Frontal cortex (tissue), 4 donors: ENCODE results near the gene MND1. TPM values are rescaled to one million over a fixed set of nuclear protein-coding genes. Genes with fewer than 3 reads are reported as not detected.

Source experiments
- DNase-seq, 2 donors: peaks; one replicate each; pipeline ENCODE4 v3.0.0; 2012; ENCODE audit warnings: low spot score in 2 of 2
- FAIRE-seq: peaks from 2 replicates; lab custom pipeline; 2012; peaks lifted over from hg19 to GRCh38; lab: Jason Lieb, UNC
- total RNA-seq: library from RNA; depleted of rRNA; stranded (reverse); fragments of >200 nt; gene quantifications from one replicate; pipeline ENCODE4 v1.2.3, GENCODE V29; 2014
- donor health status: control.
- donor health status: control.
- donor health status: control.

The MND1 gene, protein sequence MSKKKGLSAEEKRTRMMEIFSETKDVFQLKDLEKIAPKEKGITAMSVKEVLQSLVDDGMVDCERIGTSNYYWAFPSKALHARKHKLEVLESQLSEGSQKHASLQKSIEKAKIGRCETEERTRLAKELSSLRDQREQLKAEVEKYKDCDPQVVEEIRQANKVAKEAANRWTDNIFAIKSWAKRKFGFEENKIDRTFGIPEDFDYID
- total RNA-seq, result 3.7 TPM

DNA sequence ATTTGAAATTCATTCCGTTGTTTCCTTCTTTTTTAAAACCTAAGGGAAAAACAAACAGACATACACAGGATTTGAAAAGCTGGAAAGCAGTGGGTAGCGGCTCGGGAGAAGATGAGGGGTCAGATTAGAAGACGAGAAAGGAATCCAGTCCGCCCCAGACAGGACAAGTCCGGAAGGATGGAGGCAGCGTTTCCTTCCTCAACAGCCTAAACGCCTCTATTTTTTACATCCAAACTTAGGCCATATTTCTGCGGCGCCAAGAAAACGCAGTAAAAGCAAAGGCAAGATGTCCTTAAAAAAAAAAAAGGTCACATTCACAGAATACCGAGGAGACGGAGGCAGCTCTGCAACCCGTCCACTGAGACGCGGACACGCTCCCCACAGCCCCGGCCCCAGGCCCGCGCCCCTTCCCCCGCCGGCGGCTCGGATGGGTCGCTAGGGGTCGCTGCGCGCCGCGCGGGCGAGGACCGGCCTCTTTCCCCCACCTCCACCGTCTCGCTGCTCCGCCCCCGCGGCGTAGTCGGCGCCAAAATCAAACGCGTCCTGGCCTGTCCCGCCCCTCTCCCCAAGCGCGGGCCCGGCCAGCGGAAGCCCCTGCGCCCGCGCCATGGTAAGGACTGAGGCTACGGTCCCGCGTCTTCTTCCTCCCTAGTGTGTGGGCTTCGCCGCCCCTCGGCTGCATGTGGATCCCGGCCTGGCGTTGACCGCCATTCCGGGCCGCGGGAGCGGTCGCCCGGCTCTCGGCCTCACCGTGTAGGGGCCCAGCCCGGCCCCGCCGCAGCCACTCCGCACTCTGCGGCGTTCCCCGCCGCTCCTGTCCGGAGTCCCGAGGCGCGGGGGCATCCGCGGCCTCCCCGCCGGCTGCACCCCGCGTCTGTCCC lies at the start of gene MND1:
TSS of gene MND1 (plus strand) at position 558 of the 881 bp plus-strand sequence. CDS start at position 608, 50 bp downstream.
- no peak for FAIRE-seq
- peak; percentile 84 to 87 for DNase-seq

DNA sequence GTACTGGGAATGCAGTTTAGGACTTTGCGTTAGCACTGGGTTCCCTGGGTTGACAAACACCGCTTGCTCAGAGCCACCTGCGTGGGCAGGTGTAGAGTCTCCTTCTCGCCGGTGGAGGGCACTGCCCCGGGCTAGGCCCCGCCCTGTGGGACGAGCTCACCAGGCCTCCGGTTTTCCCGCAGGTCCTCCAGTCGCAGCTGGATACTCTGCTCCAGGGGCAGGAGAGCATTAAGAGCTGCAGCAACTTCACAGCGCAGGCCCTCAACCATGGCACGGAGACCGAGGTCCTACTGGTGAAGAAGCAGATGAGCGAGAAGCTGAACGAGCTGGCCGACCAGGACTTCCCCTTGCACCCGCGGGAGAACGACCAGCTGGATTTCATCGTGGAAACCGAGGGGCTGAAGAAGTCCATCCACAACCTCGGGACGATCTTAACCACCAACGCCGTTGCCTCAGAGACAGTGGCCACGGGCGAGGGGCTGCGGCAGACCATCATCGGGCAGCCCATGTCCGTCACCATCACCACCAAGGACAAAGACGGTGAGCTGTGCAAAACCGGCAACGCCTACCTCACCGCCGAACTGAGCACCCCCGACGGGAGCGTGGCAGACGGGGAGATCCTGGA lies 49.2 kb upstream of the MND1 start:
- FAIRE-seq, result no peak
- DNase-seq, result no peak

DNA sequence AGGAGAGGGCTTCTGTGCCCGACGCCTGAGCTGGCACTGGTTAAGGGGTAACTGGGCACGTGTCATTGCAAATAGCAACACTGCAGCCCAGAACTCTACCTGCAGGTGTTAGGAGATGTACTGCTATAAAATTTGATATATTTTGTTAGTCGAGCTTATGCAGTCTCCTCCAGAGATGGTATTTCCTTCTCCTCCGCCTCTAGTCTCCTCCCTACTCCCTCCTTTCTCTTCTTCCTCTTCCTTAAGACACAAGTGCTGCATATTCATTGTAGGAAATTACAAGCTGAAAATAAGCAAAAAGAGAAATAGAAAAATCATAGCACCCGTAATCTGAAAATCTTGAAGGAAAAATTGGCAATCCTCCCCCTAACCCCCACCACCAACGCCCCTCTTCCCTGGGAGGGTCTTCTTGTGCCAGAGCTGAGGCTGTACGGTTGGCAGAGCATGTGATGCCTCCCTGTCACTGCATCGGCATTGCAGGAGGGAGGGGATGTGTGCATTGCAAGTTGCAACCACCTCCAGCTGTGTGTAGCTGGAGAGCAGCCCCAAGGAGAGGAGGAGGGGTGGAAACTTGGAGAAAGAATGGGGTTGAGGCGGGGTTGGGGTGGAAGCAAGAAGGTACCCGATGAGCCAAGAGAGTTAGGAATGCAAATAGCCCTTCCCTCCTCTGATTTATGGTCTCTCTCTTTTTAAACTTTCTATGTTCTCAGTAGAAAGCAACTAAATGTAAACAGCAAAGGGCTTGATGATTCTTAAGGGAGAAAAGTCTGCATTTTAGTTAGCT lies 48.3 kb upstream of the MND1 start:
- FAIRE-seq (no peak), DNase-seq (no peak)

DNA sequence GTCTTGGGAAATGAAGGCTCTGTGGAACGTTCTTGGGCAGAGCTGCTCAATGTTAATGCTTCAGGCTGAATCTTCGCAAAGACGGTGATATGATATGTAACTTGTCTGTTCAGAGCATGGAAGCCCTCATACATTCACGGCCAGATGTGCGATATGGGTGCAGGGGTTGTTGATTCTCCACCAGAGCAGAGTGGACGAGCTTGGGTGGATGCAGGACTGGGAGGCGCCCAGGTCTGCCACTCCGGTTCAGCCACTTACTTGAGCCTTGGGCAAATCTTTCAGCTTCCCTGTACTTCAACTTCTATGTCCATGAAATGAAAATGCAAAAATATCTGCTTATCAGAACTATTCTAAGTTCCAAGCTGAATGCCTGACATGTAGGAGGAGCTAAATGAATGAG lies 47.4 kb upstream of the MND1 start:
- FAIRE-seq (no peak), DNase-seq (no peak)

DNA sequence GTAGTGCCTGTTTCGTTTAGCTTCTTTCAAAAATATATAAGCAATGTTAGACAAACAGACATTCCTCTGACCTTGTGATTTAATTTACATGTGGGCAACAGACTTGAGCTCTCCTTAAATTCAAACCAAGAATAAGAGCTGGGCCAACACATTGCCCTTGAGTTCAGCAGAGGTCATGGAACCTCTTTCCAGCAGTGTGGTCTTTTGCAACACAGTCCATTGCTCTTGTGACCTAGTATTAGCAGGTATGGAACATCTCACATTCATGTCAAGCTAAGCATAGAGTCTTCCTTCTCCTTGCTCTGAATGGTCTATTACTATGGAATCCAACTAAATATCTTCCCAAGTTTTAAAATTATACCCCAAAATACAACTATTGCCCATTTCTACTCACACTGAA lies 33.7 kb upstream of the MND1 start:
- FAIRE-seq (no peak), DNase-seq (no peak)

DNA sequence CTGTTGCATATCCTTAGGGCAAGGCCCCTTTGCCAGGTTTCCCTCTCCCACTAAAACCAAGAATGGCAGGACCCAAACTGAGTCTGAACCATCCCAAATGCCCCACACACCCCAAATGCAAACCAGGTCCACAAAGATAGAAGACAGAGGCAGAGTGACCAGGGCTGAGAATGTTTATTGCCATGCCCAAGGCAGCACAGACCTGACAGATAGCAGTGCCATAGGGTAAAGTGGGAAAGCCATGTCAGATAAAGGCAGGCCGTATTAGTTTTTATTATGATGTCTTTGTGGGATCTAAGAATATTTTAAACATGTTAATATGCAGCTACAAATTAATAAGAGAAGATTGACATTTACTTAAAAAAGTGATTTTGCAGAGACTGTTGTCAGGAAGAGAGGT lies 29.6 kb upstream of the MND1 start:
- FAIRE-seq, result no peak
- DNase-seq, result no peak

DNA sequence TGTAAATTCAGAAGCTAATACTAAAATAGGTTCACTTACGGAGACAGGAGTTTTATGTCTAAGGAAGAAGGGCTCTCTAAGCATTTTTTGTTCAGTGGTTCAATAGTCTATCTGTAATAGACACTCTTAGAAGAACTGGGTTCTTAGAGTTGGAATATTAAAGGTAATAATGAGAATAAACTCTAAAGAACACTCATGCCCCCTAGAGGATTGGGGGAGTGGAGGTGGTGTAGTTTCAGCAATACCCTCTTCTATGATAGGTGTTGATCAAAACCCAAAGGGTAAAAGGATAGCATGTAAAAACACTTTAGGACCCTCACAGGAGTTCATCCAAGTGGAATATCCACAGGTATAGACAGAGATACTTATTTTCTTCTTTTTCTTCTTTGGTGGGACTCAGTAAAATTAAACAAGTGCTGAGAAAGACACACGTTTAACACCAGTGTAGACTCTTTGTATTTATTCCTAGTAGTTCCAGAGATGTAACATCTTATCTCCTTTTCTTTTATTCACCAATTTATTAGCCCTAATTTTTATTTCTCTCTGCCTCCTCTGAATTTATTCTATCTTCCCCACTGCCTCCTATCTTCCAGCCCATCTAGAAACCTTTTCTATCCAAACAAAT lies 25.7 kb upstream of the MND1 start:
- FAIRE-seq (no peak), DNase-seq (peak in 1 of 2 donors; percentile 22)

DNA sequence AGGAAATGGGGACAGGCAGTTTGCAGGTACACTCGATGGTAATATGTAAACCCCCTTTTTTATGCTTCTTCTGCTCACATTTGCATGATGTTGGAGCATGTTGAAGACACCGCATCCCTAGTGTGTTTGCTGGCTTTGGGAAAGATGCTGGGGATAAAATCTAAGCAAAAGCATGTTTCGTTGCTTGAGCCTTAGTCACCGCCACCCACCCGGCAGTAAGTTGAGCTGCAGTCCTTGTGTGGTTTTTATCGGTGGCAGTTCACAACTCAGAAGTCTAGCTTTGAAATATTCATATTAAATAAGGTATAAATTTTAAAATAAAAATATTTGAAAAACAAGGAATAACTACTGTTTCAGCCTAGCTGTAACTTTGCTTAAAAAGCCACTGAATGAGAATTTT lies 21.7 kb upstream of the MND1 start:
- DNase-seq (no peak), FAIRE-seq (no peak)

DNA sequence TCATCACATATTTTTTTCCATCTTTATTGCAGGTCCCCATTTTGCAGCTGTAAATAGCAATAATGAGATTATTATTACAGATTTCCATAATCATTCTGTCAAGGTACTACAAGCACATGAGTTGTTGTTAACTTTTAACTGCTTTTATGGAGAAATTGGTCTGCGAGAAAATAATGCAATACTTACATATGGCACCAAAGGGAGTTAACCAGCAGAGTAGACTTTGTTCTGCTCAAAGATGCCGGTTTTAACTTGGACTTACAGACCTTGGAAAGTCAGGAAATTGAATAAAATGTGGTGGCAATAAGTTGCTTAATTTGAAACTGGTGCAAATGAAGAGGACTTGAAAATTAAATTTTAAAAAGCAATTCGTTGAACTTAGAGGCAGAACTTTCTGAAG lies 20.4 kb upstream of the MND1 start:
- FAIRE-seq (no peak), DNase-seq (no peak)

DNA sequence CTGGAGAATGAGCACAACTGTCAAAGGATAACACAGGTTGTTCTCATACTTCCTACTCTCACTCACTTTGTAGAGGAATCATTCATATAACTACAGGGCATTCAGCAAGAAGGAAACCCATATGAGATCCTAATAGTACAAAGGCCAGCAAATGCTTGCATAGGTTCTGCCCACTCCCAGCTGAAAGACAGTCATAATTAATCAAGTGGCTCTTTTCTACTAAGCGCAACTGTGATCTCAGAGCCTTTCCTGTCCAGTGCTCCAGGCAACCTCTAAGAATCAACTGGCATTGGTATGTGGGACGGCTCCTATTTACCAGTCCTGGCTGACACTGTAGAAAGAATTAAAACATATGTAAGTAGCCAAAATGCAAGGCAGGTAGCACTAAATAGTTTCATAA lies 18.9 kb upstream of the MND1 start:
- FAIRE-seq, result no peak
- no peak for DNase-seq

DNA sequence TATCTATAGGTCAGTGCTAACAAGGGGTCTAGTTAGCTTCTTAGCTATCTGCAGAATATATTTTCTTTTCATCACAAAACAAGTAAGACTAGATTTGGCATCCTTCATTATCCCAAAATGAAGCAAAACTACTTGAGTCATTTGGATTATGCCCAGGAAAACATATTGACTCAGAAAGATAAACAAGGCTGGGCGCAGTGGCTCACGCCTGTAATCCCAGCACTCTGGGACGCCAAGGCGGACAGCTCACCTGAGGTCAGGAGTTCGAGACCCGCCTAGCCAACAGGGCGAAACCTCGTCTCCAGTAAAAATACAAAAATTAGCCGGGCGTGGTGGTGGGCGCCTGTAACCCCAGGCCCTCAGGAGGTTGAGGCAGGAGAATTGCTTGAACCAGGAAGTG lies 18.0 kb upstream of the MND1 start:
- DNase-seq, result no peak
- no peak for FAIRE-seq

DNA sequence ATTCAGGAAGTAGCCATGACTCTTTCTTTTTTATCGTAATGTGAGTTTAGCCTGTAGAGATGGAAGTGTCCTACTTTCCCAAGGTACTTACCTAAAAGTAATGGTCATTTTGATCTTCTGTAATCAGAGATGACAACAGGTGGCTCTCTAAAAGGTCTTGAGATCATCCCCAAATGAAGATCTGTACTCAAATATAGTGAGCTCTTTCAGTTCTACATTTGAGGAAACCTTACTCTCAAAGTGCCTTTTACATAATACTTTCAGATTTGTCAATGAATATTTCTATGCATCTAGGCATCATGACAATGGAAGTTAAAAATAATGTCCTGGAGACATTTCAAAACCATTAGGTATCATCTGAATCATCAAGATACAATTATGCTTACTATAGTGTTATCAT lies 17.2 kb upstream of the MND1 start:
- no peak for FAIRE-seq
- no peak for DNase-seq

DNA sequence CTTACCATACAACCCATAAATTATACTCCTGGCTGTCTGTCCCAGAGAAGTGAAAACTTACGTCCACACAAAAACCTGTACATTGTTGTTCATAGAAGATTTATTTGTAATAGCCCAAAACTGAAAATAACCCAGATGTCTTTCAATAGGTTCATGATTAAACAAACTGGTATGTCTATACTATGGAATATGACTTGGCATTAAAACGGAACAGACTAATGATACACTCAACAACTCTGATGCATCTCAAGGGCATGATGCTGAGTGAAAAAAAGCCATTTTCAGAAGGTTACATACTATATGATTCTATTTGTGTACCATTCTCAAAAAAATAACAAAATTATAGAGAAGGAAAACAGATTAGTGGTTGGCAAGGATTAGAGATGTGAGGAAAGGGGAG lies 11.6 kb upstream of the MND1 start:
- no peak for DNase-seq
- no peak for FAIRE-seq

DNA sequence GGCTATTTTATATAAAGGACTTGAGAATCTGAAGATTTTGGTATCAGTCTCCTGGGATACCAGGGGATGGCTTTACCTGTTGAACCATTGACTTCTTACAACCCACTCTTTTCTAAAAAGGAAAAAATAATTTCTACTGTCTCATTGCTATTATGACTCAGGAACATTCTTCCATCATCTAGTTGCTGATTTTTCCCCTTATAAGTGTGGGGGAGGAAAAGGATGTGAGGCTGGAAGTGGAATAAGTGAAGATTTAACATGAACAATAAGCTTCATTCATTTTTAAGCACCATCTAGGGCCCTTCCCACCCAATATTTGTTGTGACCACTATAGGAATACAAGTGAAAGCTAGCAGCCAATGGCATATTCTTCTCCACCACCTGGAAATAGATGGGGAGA lies 10.6 kb upstream of the MND1 start:
- DNase-seq (no peak), FAIRE-seq (no peak)

DNA sequence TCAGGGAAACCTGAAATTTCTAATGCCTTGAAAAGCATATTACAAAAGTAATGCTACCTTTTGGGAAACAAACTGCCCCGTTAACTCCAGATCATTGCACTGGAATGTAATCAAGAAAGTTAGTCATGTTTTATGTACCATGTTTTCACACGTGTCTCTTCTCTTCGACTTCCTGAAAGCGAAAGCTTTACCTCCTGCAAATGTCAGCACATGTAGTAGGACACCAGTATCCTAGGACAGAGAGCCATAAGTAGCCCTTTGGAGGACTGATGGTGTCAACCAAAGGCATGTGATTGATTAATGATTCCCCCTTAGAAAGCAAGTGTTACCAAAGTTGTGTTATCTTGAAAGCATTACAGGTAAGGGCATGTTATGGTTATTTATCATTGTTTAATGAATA lies 8.8 kb upstream of the MND1 start:
- FAIRE-seq, result no peak
- no peak for DNase-seq

DNA sequence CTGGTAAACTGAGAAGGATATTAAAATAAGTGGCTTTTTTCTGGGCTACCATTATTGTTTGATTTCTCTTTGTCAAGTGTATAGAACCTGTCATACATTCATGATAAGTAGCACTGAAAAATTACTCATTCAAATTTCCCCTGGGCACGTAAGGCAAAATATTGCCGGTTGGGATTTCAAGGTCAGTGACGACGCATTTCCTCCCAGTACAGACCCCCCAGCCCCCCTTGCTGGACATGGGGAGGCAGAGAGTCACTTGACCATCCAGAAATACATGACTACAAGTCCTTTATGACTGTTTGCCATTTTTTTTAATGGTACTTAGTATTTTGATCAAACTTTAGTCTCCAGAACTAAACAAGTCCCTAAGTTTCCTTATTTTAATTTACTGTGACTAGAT lies 6.8 kb upstream of the MND1 start:
- DNase-seq (no peak), FAIRE-seq (no peak)

DNA sequence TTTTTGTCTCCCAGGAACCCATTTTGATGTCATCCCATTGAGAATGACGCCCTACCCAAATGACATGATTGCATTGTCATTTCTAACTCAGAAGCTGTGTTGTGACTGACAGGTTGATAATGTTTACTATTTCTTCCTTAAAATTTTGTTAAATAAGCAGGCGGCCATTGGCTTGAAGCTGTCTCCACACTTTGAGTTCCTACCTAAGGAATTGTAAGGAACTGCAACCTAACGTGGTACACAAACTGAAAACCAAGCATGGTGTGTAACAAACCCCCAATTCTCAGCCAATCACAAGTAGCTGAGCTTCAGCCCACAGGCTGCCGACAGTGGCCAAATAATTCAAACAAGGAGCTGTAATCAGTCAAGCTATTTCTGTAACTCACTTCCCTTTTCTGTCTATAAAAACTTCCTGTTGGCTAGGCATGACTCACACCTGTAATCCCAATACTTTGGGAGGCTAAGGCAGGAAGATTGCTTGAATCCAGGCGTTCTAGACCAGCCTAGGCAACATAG lies 2.9 kb upstream of the MND1 start:
- FAIRE-seq (no peak), DNase-seq (no peak)

DNA sequence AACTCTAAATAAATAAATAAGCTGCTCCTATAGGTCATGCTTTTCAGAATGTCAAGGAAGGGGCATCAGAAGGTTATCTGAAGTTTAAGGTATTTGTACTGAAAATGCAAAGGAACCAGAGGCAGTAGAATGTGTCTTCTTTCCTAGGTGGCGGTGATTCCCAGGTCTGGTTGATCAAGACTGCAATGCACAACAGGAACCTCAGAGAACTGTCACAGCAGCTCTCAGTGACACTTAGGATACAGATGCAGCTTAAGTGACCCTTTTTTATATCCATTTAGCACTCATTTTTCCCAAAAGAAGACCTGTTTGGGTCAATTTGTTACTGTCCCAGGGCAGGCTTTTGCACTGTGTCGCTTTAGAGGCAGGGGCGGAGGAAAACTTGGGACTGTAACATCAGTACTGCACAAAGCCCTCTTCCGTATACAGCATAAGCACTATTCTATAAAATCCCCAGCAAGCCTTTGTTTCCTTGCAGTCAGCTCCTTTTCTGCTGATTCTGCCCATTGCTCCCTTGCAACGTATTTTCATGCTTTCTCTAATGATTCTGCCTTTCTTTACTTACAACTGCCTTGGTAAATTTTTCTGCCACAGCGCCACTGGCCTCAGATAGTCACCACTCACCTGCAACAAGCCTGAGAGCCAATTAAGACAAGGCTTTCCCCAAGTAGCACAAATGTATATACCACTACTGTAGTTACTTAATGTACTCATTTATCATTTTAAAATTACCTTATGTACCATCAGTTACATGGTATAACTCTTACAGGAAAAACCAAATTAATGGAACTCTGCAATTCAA lies 1.5 kb upstream of the MND1 start:
- no peak for FAIRE-seq
- no peak for DNase-seq
